Heart right ventricle (tissue), 16 donors: ENCODE results near the gene PRDX5. TPM values are rescaled to one million over a fixed set of nuclear protein-coding genes. Genes with fewer than 3 reads are reported as not detected.

ENCODE experiments used
- ATAC-seq, 8 donors: fragments of 200-7000 bp; cut with Tn5 transposase; one replicate each; pipeline ENCODE4 v1.9.1; 2020; ENCODE audit warnings: mild to moderate bottlenecking in 8 of 8, moderate library complexity in 8 of 8, moderate number of reproducible peaks in 1 of 8
- DNase-seq, 2 donors: peaks; one replicate each; pipeline ENCODE4 v3.0.0-alpha.2; 2020
- H3K27ac ChIP-seq, 10 donors: fragments of 200-600 bp; sonication (generic) in 2 of 10; one replicate each; pipeline versions ENCODE4 v1.5.0 to v1.8.0; 2020 to 2022; ENCODE audit warnings: mild to moderate bottlenecking in 3 of 10
- H3K27me3 ChIP-seq, 7 donors: fragments of 200-600 bp; one replicate each; pipeline ENCODE4 v1.8.0; 2021 to 2022; ENCODE audit warnings: mild to moderate bottlenecking in 2 of 7
- H3K36me3 ChIP-seq, 9 donors: fragments of 200-600 bp; sonication (generic) in 1 of 9; one replicate each; pipeline versions ENCODE4 v1.5.0 to v1.8.0; 2020 to 2022; ENCODE audit warnings: mild to moderate bottlenecking in 2 of 9
- H3K4me1 ChIP-seq, 9 donors: fragments of 200-600 bp; sonication (generic) in 1 of 9; one replicate each; pipeline versions ENCODE4 v1.5.0 to v1.8.0; 2020 to 2022; ENCODE audit warnings: mild to moderate bottlenecking in 4 of 9
- H3K4me3 ChIP-seq, 10 donors: fragments of 200-600 bp; sonication (generic) in 2 of 10; one replicate each; pipeline versions ENCODE4 v1.5.0 to v1.8.0; 2020 to 2022; ENCODE audit warnings: mild to moderate bottlenecking in 7 of 10, moderate library complexity in 2 of 10
- H3K9me3 ChIP-seq, 11 donors: fragments of 200-600 bp in 10 of 11; sonication (generic) in 2 of 11; one replicate each; pipeline versions ENCODE4 v1.5.0 to v1.8.0; 2013 to 2022; ENCODE audit warnings: mild to moderate bottlenecking in 2 of 11, control low read depth in 1 of 11, moderate library complexity in 1 of 11
- CTCF ChIP-seq, 9 donors: fragments of 200-600 bp; sonication (generic) in 2 of 9; IDR thresholded peaks; one replicate each; pipeline versions ENCODE4 v1.5.0 to v1.8.0; 2021 to 2022; ENCODE audit warnings: antibody characterized with exemption in 9 of 9, mild to moderate bottlenecking in 5 of 9, moderate library complexity in 1 of 9
- WGBS, 2 donors: extraction: QIAGEN DNeasy Blood & Tissue Kit; methylation state at CpG; one replicate each; pipeline ENCODE4 v1.1.7; 2013; ENCODE audit warnings: inconsistent platforms in 1 of 2; 5-methylcytosine and 5-hydroxymethylcytosine counted together
- intact Hi-C, 10 donors: fragments of 100-400 bp; cut with DNase I; formaldehyde crosslinking; loops; one replicate each; pipeline versions ENCODE4 v1.11.1 to v1.14.2; 2022
- polyA plus RNA-seq, 2 donors: library from polyadenylated mRNA; stranded (reverse); fragments of 200-250 nt; gene quantifications; one replicate each; pipeline ENCODE4 v1.2.3, GENCODE V29; 2013
- total RNA-seq, 10 donors: library from RNA; stranded (reverse); fragmentation: NEBNext Ultra II Directional in 3 of 10; extraction: Animal tissue kit (Norgen Biotek cat#: 25700) in 3 of 10; gene quantifications; one replicate each; pipeline versions ENCODE4 v1.2.1 to v1.2.4, GENCODE V29; 2021 to 2023
- donor health status: Arrhythmogenic right ventricular cardiomyopathy.
- donor health status: ischemic (EF 13 %, LVEDD 7.1; RV severe dilation, severe dysfunction).
- donor health status: healthy with polysubstance abuse.
- donor health status: DM: no; HTN: yes; CAD: no.
- donor health status: DM: no; HTN: no; CAD: no.
- donor health status: ischemic (EF 25% LVEDD 6.9; RV normal size, moderate dysfunction).
- donor health status: ischemic (EF 25% LVEDD 5.7; RV mildly dilated, moderate dysfunction).
- donor health status: healthy.
- donor health status: DM: yes; HTN: yes; CAD: no.
- donor health status: Ischemic cardiomyopathy.
- donor health status: ischemic (EF 35%, LVEDD 5.7; RV mildly dilated, moderate dysfunction).
- donor health status: nonischemic (EF 11% LVEDD 7.7; RV severe dilation, severe dysfunction).
- donor health status: DM: yes; HTN: yes; CAD: no.
- donor health status: PGD.
- donor health status: ischemic (EF 29% LVEDD 5.4; RV normal size, mild dysfunction).
- donor health status: nonischemic (EF 23%, LVEDD 6.1; RV moderate dilation, normal function).

The PRDX5 gene
- total and polyA plus RNA-seq, 12 donors, result 264 to 750 (median 292) TPM

- no peaks in the 10 kb centered on the region for H3K9me3 ChIP-seq
- H3K36me3 ChIP-seq, result peaks cover 0 to 24% (median 0%) of the 10 kb centered on the region in 9 donors
- peaks cover 8 to 45% (median 36%) of the 10 kb centered on the region in 9 donors for H3K4me1 ChIP-seq
- peak; percentile 76 to 82 for DNase-seq
- WGBS, 2 donors, result 8 to 9% methylated on average over 23 of the region's 23 CpGs
- ATAC-seq, result peak; percentile 58 to 81 (median 75)
- TF ChIP-seq CTCF (IDR thresholded peaks at IDR 0.05), result peak; percentile 47 to 83 (median 69)
- peak overlapping the region; percentile 7 to 46 (median 36) for H3K4me3 ChIP-seq
- intact Hi-C loops, result loop anchor here in 6 of 10 donors (1.0 to 10.0 kb wide), 5 partner anchors 37 to 742 kb away; partner anchors contain the start of genes PRDX5 (in 6 of the 6), TRMT112 (in 4 of the 6) and VPS51 (in 1 of the 6)
- peak overlapping the region in 9 of 10 donors; percentile 50 to 80 (median 67) for H3K27ac ChIP-seq
- H3K27me3 ChIP-seq, result no peaks in the 10 kb centered on the region
Observed at GRCh38 chr11:64355078-64355940, 37.4 kb downstream of the PRDX5 start.

GRCh38 chr11:64356498-64357411, 38.8 kb downstream of the PRDX5 start:
- no peak for DNase-seq
- H3K9me3 ChIP-seq, result no peaks in the 10 kb centered on the region
- peak overlapping the region in 1 of 10 donors; percentile 6 for H3K27ac ChIP-seq
- 85 to 88% methylated on average over 25 of the region's 25 CpGs for WGBS, 2 donors
- TF ChIP-seq CTCF (IDR thresholded peaks at IDR 0.05), result peak in 7 of 9 donors; percentile 9 to 35 (median 22)
- H3K4me1 ChIP-seq, result peaks cover 8 to 48% (median 36%) of the 10 kb centered on the region in 9 donors
- no peaks in the 10 kb centered on the region for H3K27me3 ChIP-seq
- H3K4me3 ChIP-seq, result no peak overlapping the region
- intact Hi-C loops, result loop anchor here in 4 of 10 donors (5.0 to 10.0 kb wide), 3 partner anchors 39 to 741 kb away; partner anchors contain the start of genes PRDX5 (in 4 of the 4), TRMT112 (in 4 of the 4) and VPS51 (in 1 of the 4)
- no peak for ATAC-seq
- H3K36me3 ChIP-seq, result peaks cover 0 to 39% (median 14%) of the 10 kb centered on the region in 9 donors

GRCh38 chr11:64357446-64357845, 39.5 kb downstream of the PRDX5 start:
- intact Hi-C loops, result loop anchor here in 4 of 10 donors (5.0 to 10.0 kb wide), 3 partner anchors 40 to 740 kb away; partner anchors contain the start of genes PRDX5 (in 4 of the 4), TRMT112 (in 4 of the 4) and VPS51 (in 1 of the 4)
- peaks cover 8 to 48% (median 36%) of the 10 kb centered on the region in 9 donors for H3K4me1 ChIP-seq

More at GRCh38 chr11:64357446-64357845, 39.5 kb downstream of the PRDX5 start:
- DNase-seq (no peak), ATAC-seq (no peak)
- no peak for TF ChIP-seq CTCF (IDR thresholded peaks at IDR 0.05)
- Histone ChIP-seq H3K9me3 (no peaks in the 10 kb centered on the region), H3K36me3 (peaks cover 0 to 41% (median 21%) of the 10 kb centered on the region in 9 donors), H3K4me3 (no peak overlapping the region), H3K27me3 (no peaks in the 10 kb centered on the region), H3K27ac (peak overlapping the region in 4 of 10 donors; percentile 36 to 94 (median 90))
- WGBS, 2 donors, result 94% methylated on average over 6 of the region's 6 CpGs
